HL-60 (cell line): ENCODE data around the gene PYGB.

Experiments used
- SPI1 ChIP-seq: IDR thresholded peaks from 2 replicates; pipeline ENCODE4 v1.6.1; 2012; ENCODE audit warnings: low read depth, mild to moderate bottlenecking, borderline replicate concordance
- TF ChIP-seq, protein P1 (sequence below): IDR thresholded peaks from one replicate; pipeline ENCODE4 v1.5.1; 2011; ENCODE audit warnings: low read length, control low read depth, inconsistent platforms; ENCODE audit not compliant: insufficient read depth
- TF ChIP-seq, protein P2 (sequence below): IDR thresholded peaks from 2 replicates; pipeline ENCODE4 v1.6.1; 2012; ENCODE audit warnings: low read depth; ENCODE audit not compliant: insufficient replicate concordance

GRCh38 chr20:25269057-25269832 lies 21.4 kb downstream of the PYGB start:
- TF ChIP-seq, protein P1, sequence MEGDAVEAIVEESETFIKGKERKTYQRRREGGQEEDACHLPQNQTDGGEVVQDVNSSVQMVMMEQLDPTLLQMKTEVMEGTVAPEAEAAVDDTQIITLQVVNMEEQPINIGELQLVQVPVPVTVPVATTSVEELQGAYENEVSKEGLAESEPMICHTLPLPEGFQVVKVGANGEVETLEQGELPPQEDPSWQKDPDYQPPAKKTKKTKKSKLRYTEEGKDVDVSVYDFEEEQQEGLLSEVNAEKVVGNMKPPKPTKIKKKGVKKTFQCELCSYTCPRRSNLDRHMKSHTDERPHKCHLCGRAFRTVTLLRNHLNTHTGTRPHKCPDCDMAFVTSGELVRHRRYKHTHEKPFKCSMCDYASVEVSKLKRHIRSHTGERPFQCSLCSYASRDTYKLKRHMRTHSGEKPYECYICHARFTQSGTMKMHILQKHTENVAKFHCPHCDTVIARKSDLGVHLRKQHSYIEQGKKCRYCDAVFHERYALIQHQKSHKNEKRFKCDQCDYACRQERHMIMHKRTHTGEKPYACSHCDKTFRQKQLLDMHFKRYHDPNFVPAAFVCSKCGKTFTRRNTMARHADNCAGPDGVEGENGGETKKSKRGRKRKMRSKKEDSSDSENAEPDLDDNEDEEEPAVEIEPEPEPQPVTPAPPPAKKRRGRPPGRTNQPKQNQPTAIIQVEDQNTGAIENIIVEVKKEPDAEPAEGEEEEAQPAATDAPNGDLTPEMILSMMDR: no peak
- TF ChIP-seq, protein P2, sequence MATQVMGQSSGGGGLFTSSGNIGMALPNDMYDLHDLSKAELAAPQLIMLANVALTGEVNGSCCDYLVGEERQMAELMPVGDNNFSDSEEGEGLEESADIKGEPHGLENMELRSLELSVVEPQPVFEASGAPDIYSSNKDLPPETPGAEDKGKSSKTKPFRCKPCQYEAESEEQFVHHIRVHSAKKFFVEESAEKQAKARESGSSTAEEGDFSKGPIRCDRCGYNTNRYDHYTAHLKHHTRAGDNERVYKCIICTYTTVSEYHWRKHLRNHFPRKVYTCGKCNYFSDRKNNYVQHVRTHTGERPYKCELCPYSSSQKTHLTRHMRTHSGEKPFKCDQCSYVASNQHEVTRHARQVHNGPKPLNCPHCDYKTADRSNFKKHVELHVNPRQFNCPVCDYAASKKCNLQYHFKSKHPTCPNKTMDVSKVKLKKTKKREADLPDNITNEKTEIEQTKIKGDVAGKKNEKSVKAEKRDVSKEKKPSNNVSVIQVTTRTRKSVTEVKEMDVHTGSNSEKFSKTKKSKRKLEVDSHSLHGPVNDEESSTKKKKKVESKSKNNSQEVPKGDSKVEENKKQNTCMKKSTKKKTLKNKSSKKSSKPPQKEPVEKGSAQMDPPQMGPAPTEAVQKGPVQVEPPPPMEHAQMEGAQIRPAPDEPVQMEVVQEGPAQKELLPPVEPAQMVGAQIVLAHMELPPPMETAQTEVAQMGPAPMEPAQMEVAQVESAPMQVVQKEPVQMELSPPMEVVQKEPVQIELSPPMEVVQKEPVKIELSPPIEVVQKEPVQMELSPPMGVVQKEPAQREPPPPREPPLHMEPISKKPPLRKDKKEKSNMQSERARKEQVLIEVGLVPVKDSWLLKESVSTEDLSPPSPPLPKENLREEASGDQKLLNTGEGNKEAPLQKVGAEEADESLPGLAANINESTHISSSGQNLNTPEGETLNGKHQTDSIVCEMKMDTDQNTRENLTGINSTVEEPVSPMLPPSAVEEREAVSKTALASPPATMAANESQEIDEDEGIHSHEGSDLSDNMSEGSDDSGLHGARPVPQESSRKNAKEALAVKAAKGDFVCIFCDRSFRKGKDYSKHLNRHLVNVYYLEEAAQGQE: no peak
- no peak for TF ChIP-seq SPI1
